GM19035 (cell line): ENCODE data around the gene ARHGAP15.

Experiments
- ATAC-seq: cut with Tn5 transposase; IDR thresholded peaks from one replicate; pipeline ENCODE4 v1.9.1; 2021; ENCODE audit not compliant: unreplicated experiment

Gene ARHGAP15

GRCh38 chr2:143392358-143392757 is 263.1 kb downstream of the ARHGAP15 start:
- no peak for ATAC-seq

GRCh38 chr2:143394062-143394461 is 264.8 kb downstream of the ARHGAP15 start:
- ATAC-seq, result no peak

DNA sequence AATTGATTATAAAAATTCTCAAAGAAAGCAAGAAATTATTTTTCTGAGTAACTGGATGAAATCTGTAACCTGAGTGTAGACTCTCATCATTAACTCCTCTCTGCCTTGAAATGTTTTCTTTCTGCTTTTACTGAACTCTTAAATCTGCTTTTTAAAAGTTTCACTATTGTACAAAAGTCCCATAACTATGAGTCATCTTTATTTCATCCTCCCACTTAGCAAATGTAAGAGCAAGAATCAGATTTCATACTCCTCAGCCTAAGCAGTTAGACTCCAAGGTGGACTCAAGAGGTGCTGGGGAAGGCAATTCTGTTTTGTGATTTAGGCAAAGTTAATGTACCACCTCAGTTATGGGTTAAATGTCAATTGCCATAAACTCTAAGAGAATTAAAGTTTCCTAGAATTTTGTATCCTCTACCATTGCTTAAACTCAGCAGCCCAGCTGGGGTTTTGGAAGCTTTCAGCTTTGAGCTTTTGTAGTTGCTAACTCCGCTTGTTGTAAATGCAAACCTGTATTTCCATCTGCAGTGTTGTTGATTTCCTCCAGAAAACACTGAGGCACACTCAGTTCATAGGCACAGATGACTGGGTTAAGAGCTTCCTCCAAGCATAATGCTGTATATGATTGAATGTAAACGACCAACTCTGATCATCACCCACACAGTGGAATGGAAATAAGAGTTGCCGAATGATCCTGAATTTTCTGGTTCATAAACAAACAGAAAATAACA is 268.8 kb downstream of the ARHGAP15 start:
- ATAC-seq, result no peak

- no peak for ATAC-seq
Measured at GRCh38 chr2:143398781-143399180, 269.6 kb downstream of the ARHGAP15 start.

- no peak for ATAC-seq
Measured at GRCh38 chr2:143399631-143400069, 270.4 kb downstream of the ARHGAP15 start.

DNA sequence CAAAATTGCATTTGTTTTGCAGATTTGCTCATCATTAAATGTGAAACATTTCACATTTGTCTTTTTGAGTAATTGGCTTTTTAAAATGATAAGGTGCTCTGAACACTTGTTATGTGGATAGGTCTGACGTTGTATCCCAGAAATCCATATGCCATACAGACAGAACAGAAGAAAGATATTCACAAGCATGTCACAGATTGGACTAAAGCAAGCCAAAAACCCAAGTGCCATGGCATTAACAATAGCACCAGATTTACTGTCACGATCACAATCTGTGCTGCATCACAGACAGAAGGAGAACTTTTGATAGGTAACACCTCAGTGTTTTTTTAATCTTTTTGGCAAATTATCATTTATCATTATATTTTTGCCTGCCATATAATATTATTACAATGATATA is 272.6 kb downstream of the ARHGAP15 start:
- no peak for ATAC-seq

DNA sequence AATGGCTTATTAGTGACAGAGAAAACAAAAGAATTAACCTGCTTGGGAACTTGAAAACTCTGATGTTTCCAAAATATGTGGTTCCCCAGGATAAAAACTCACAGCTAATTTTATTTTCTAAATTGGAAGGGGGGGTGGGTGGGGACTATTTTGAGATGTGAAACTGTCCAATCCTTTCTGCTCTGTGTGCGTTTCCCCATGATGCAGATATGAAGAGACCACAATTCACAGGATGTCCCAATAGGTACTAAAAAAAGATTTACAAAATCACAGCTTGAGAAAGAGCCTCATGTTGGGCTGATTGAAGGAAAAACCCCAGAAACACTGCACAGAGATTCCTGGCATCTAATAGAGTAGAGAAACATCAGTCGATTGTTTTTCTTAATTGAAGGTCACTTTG is 273.2 kb downstream of the ARHGAP15 start:
- no peak for ATAC-seq

- no peak for ATAC-seq
Measured at GRCh38 chr2:143410082-143410897, 281.1 kb downstream of the ARHGAP15 start.

DNA sequence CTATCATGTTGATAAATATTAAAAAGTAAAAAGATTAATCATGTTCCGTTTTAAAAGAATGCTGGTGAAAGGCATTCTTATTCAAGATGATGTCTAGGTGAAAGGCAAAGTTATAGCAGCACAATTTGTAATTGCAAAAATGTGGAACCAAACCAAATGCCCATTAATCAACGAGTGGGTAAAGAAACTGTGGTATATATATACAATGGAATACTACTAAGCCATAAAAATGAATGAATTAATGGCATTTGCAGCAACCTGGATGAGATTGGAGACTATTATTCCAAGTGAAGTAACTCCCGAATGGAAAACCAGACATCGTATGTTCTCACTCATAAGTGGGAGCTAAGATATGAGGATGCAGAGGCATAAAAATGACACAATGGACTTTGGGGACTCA is 286.4 kb downstream of the ARHGAP15 start:
- ATAC-seq, result no peak

- ATAC-seq, result no peak
Measured at GRCh38 chr2:143417428-143417827, 288.2 kb downstream of the ARHGAP15 start.

DNA sequence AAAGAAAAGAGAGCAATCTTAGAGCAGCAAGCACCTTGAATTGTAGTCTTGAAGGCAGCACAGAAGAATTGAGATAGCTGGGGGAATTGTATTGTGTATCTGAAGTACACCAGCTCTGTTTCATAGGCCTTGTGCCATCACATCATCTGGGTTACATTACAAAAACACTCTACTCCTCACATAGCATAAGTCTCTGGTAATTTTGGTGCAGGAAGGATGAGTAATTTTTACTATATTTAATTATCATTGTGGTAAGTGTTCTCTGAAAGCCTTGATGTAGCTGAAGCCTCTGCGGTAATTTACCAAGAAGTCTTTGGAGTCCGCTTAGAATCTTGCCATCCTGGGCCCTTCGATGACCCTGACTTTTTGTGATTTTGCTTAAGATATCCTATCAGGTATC is 291.1 kb downstream of the ARHGAP15 start:
- ATAC-seq, result no peak

- ATAC-seq, result peak; percentile 76
Measured at GRCh38 chr2:143422681-143423080, 293.5 kb downstream of the ARHGAP15 start.

DNA sequence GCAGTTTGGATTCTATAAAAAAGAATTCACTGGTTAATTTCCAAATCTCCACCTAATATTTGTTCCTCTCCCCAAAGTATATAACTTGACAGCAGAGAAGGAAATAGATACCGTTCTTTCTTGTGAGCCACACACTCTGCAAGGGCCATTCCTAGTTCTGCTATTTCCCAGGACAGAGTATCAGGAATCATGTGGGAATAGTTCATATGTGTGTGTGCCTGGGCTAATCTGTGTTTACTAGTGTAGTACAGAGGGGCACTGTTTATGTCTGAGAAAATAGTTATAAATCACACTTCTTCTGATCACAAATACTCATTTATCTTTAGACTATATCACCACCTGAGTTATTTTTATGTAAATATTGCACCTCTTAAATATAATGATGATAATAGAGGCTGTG is 296.7 kb downstream of the ARHGAP15 start:
- no peak for ATAC-seq

DNA sequence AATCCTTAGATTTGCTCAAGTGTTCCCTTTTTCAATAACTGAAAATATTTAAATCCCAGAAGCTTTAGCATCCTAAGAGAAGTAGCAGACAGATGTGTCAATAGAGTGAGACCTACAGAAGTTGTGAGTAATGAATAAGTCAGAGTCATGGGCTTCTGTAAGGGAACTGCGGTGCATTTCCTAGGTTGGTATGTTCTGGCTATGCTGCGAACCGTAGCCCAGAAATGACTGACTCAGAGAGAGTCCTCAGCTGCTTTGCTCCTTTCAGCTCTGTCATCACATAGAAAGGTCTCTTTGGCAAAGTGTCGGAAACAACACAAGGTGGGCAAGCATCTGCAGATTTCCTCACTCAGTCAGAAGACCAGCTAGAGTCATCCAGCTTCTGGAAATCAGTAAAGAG is 297.1 kb downstream of the ARHGAP15 start:
- no peak for ATAC-seq

- no peak for ATAC-seq
Measured at GRCh38 chr2:143428700-143429099, 299.5 kb downstream of the ARHGAP15 start.

DNA sequence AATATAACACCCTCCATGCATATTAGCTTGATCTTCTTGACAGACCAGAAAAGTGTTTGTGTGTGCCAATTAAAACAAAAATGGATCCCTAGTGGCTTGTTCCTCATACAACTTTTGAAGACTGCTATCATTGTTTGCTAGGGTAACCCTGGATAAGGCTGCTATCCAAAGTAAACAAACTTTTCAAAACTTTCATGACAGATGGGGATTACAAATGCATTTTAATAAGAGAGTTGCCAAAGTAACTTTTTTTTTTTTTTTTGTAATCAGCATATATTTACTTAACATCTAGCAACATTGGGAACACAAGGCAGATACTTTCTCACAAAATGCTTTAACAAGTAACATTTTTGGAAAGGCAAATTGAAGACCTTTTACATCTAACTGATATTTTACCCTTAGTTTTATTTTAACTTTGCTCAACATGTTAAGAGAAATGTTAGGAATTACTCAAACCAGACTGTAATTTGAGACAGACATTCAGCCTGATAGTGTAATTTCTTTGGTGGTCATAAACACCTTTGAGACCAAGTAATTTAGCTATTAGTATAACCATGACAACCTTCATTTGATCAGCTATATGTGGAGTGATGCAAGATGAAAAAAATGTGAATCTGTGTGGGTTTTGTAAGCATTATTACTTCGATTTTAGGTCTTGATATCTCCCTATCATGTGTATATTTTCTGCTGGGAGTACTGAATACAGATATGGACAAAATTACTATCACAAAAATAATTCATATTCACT is 300.9 kb downstream of the ARHGAP15 start:
- ATAC-seq, result no peak

GRCh38 chr2:143431316-143431715 is 302.1 kb downstream of the ARHGAP15 start:
- no peak for ATAC-seq

- no peak for ATAC-seq
Measured at GRCh38 chr2:143433251-143433650, 304.0 kb downstream of the ARHGAP15 start.

DNA sequence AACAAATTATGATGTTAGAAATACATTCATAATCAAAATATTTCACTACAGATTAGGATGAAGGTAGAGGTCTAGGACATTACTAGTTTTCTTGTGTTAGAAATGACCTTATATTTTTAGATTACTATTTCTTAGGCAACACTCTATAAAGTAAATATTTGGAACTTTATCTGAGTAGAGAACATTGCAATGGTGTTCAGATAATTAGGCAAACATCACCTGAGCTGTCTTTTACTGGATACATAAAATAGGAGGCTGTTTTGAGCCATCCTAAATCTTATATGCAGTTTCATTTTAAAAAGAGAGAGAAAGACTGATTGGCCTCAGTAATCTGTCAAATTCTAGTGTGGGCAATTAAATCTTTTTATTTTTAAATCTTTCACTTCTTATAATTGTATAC is 304.6 kb downstream of the ARHGAP15 start:
- no peak for ATAC-seq

- ATAC-seq, result no peak
Measured at GRCh38 chr2:143434445-143434844, 305.2 kb downstream of the ARHGAP15 start.

DNA sequence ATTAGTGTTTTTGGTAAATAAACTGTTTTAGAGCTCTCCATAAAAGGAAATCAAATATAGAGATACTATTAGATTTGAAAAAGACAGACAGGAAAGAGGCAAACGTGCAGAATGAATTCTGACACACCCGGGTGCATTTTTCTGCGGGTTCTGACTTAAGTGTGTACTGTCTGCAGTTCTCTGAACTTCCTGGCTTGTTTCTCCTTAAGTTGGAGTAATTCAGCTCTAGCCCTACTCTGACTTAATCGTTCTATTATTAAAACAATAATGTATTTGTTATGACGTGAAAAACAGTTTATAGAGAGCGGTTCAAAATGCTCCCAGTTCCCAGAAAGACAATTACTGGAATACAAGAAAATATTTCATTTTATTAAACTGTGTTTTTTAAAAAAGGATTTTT is 305.9 kb downstream of the ARHGAP15 start:
- ATAC-seq, result no peak

DNA sequence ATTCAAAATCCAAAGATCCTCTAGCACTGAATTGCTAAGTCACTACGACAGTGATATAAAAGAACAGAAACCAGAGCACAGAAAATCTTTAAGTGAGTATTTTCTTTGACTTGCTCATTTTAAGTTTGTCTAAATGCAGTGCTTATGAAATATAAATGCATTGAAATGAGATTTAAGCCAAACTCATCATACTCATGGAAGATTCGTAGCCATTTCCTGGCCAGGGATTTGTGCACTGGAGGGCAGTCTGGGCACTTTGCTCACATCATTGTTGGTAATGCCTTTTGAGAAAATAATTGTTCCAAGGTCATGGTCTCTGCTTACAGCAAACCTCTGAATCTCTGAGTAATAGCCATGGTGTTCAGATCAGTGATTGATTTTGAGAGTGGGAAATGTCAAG is 307.7 kb downstream of the ARHGAP15 start:
- ATAC-seq, result no peak
